IMR-90 (cell line): ENCODE results near the gene BANP. TPM values are rescaled to one million over a fixed set of nuclear protein-coding genes. Genes with fewer than 3 reads are reported as not detected.

Experiments used
- ATAC-seq: fragments of 200-7000 bp; cut with Tn5 transposase; 2 replicates; pipeline ENCODE4 v1.9.1; 2020; ENCODE audit warnings: low read depth, mild to moderate bottlenecking, moderate library complexity
- BruUV-seq: library from RNA; stranded (reverse); fragments of 400-500 nt; replicated peaks from 2 replicates; lab custom pipeline; 2021; lab: Mats Ljungman, UMichigan
- CTCF ChIA-PET: fragments of 300-600 bp; formaldehyde crosslinking; extraction: SDS; loops from one replicate; lab custom pipeline; 2021; ENCODE audit warnings: antibody characterized with exemption; lab: Yijun Ruan, JAX
- POLR2A ChIA-PET: fragments of 300-600 bp; sonication (Branson Sonifier 250); formaldehyde crosslinking; loops from one replicate; lab custom pipeline; 2022; ENCODE audit warnings: antibody characterized with exemption; ENCODE audit not compliant: unreplicated experiment; lab: Charles Lee
- DNase-seq: peaks from one replicate; pipeline ENCODE4 v3.0.0; 2013
- H2AFZ ChIP-seq: replicated peaks from 2 replicates; pipeline ENCODE3; 2013; ENCODE audit warnings: low read length, mild to moderate bottlenecking; ENCODE audit not compliant: poor library complexity
- H2AK5ac ChIP-seq: 2 replicates; pipeline ENCODE4 v1.6.1; 2013; ENCODE audit warnings: low read depth, low read length, inconsistent platforms
- H2AK9ac ChIP-seq: replicated peaks from 2 replicates; pipeline ENCODE3; 2013; ENCODE audit warnings: mild to moderate bottlenecking, low read depth, low read length, moderate library complexity; ENCODE audit not compliant: poor library complexity
- H2BK120ac ChIP-seq: 2 replicates; pipeline ENCODE4 v1.6.1; 2013; ENCODE audit warnings: low read depth, low read length, inconsistent platforms
- H2BK15ac ChIP-seq: 3 replicates; pipeline ENCODE4 v1.6.1; 2013; ENCODE audit warnings: low read depth, low read length, inconsistent platforms
- H2BK20ac ChIP-seq: 2 replicates; pipeline ENCODE4 v1.6.1; 2013; ENCODE audit warnings: low read depth, mild to moderate bottlenecking, inconsistent platforms, low read length, moderate library complexity
- H2BK5ac ChIP-seq: 2 replicates; pipeline ENCODE4 v1.6.1; 2013; ENCODE audit warnings: mild to moderate bottlenecking, low read depth, low read length, inconsistent platforms; ENCODE audit not compliant: poor library complexity, severe bottlenecking
- H3K14ac ChIP-seq: replicated peaks from 2 replicates; pipeline ENCODE4 v1.6.1; 2013; ENCODE audit warnings: low read depth, low read length, inconsistent platforms
- H3K18ac ChIP-seq: 2 replicates; pipeline ENCODE4 v1.6.1; 2013; ENCODE audit warnings: low read depth, low read length, control low read depth
- H3K23ac ChIP-seq: 2 replicates; pipeline ENCODE4 v1.6.1; 2013; ENCODE audit warnings: low read depth, low read length, inconsistent platforms
- H3K27ac ChIP-seq: 2 replicates; pipeline ENCODE4 v1.5.1; 2013; ENCODE audit warnings: mild to moderate bottlenecking, control low read depth, low read length; ENCODE audit not compliant: insufficient read depth
- H3K27me3 ChIP-seq: 2 replicates; pipeline ENCODE4 v1.6.1; 2013; ENCODE audit warnings: low read length; ENCODE audit not compliant: control insufficient read depth, insufficient read depth
- H3K36me3 ChIP-seq: 2 replicates; pipeline ENCODE4 v1.6.1; 2013; ENCODE audit warnings: low read length, mixed read lengths; ENCODE audit not compliant: control insufficient read depth, insufficient read depth
- H3K4ac ChIP-seq: 2 replicates; pipeline ENCODE4 v1.6.1; 2013; ENCODE audit warnings: low read depth, low read length, inconsistent platforms
- H3K4me1 ChIP-seq: 2 replicates; pipeline ENCODE4 v1.6.1; 2013; ENCODE audit warnings: low read length, mixed read lengths; ENCODE audit not compliant: control insufficient read depth, insufficient read depth
- H3K4me2 ChIP-seq: 2 replicates; pipeline ENCODE4 v1.6.1; 2013; ENCODE audit warnings: low read depth, mild to moderate bottlenecking, control low read depth, low read length, moderate library complexity
- H3K4me3 ChIP-seq: 2 replicates; pipeline ENCODE4 v1.5.1; 2013; ENCODE audit warnings: low read depth, mild to moderate bottlenecking, control low read depth, low read length, moderate library complexity; ENCODE audit not compliant: insufficient read depth
- H3K56ac ChIP-seq: 2 replicates; pipeline ENCODE4 v1.6.1; 2013; ENCODE audit warnings: low read length, inconsistent platforms; ENCODE audit not compliant: insufficient read depth; ENCODE audit errors: extremely low read depth
- H3K79me1 ChIP-seq, 2 experiments: 2 replicates each; pipeline ENCODE4 v1.6.1; 2013; ENCODE audit warnings: low read length in 2 of 2, inconsistent platforms in 1 of 2, low read depth in 1 of 2
- H3K9ac ChIP-seq: 2 replicates; pipeline ENCODE4 v1.6.1; 2013; ENCODE audit warnings: low read depth, low read length, control low read depth
- H3K9me1 ChIP-seq: 2 replicates; pipeline ENCODE4 v1.6.1; 2013; ENCODE audit warnings: low read length, inconsistent platforms; ENCODE audit not compliant: insufficient read depth
- H3K9me3 ChIP-seq: 2 replicates; pipeline ENCODE4 v1.6.1; 2013; ENCODE audit warnings: low read length; ENCODE audit not compliant: control insufficient read depth, insufficient read depth
- H4K20me1 ChIP-seq: 2 replicates; pipeline ENCODE4 v1.6.1; 2013; ENCODE audit warnings: low read length, inconsistent platforms; ENCODE audit not compliant: insufficient read depth
- H4K5ac ChIP-seq: 2 replicates; pipeline ENCODE4 v1.6.1; 2013; ENCODE audit warnings: mild to moderate bottlenecking, low read depth, low read length, control low read depth
- H4K8ac ChIP-seq, 2 experiments: 2 replicates each; pipeline ENCODE4 v1.6.1; 2013; ENCODE audit warnings: low read depth in 2 of 2, low read length in 2 of 2, control low read depth in 1 of 2, inconsistent platforms in 1 of 2
- H4K91ac ChIP-seq: 2 replicates; pipeline ENCODE4 v1.6.1; 2013; ENCODE audit warnings: low read depth, low read length, inconsistent platforms; ENCODE audit not compliant: insufficient read depth
- BHLHE40 ChIP-seq: fragments of 150-350 bp; IDR thresholded peaks from 2 replicates; pipeline ENCODE4 v1.6.1; 2016; ENCODE audit warnings: mild to moderate bottlenecking, low read depth, low read length
- CEBPB ChIP-seq: IDR thresholded peaks from 2 replicates; pipeline ENCODE4 v1.6.1; 2012; ENCODE audit warnings: low read depth, low read length, improper control_type of control experiment
- CHD1 ChIP-seq: IDR thresholded peaks from 2 replicates; pipeline ENCODE4 v1.6.1; 2012; ENCODE audit warnings: low read depth, low read length, improper control_type of control experiment
- FOS ChIP-seq: fragments of 150-350 bp; IDR thresholded peaks from 2 replicates; pipeline ENCODE4 v1.6.1; 2016; ENCODE audit warnings: low read depth, low read length
- MAFK ChIP-seq: IDR thresholded peaks from 2 replicates; pipeline ENCODE4 v1.6.1; 2012; ENCODE audit warnings: low read depth, low read length, improper control_type of control experiment
- MAZ ChIP-seq: IDR thresholded peaks from 2 replicates; pipeline ENCODE4 v1.6.1; 2012; ENCODE audit warnings: low read depth, mild to moderate bottlenecking, low read length, improper control_type of control experiment, moderate library complexity, borderline replicate concordance
- MXI1 ChIP-seq: IDR thresholded peaks from 2 replicates; pipeline ENCODE4 v1.6.1; 2012; ENCODE audit warnings: low read depth, mild to moderate bottlenecking, low read length, moderate library complexity, borderline replicate concordance
- NFE2L2 ChIP-seq: fragments of 150-350 bp; IDR thresholded peaks from 2 replicates; pipeline ENCODE4 v1.6.1; 2016; ENCODE audit warnings: low read depth, mild to moderate bottlenecking, low read length
- POLR2A ChIP-seq: IDR thresholded peaks from 2 replicates; pipeline ENCODE4 v1.6.1; 2012; ENCODE audit warnings: mild to moderate bottlenecking, low read depth, low read length
- RCOR1 ChIP-seq: IDR thresholded peaks from 2 replicates; pipeline ENCODE4 v1.6.1; 2012; ENCODE audit warnings: mild to moderate bottlenecking, low read length, improper control_type of control experiment; ENCODE audit not compliant: insufficient replicate concordance
- RFX5 ChIP-seq: IDR thresholded peaks from 2 replicates; pipeline ENCODE4 v1.8.0; 2012; ENCODE audit warnings: low read depth, mild to moderate bottlenecking, low read length, moderate library complexity
- SMC3 ChIP-seq: fragments of 150-350 bp; IDR thresholded peaks from 2 replicates; pipeline ENCODE4 v1.6.1; 2016; ENCODE audit warnings: low read depth, mild to moderate bottlenecking, antibody characterized with exemption, low read length, moderate library complexity
- WGBS, 2 experiments: methylation state at CpG; one replicate each; pipeline versions ENCODE4 v1.1.5 to v1.1.7; 2013; ENCODE audit warnings: missing lambda C conversion rate in 2 of 2; ENCODE audit not compliant: insufficient read length in 1 of 2; ENCODE audit errors: extremely low coverage in 2 of 2; 5-methylcytosine and 5-hydroxymethylcytosine counted together
- dilution Hi-C: fragments of 300-500 bp; cut with HindIII; formaldehyde crosslinking; loops from one replicate; pipeline ENCODE4 v1.14.3; 2018; ENCODE audit warnings: low sequenced_read_pairs; ENCODE audit not compliant: unreplicated experiment
- in situ Hi-C: fragments of 300-500 bp; cut with MboI; formaldehyde crosslinking; loops from 3 replicates; pipeline ENCODE4 v1.14.3; 2019; ENCODE audit warnings: low sequenced_read_pairs, inconsistent platforms, mixed read lengths
- intact Hi-C: fragments of 100-400 bp; cut with micrococcal nuclease; formaldehyde crosslinking; loops from 2 replicates; pipeline ENCODE4 v1.10.0; 2022
- polyA plus RNA-seq, 3 experiments: library from polyadenylated mRNA; depleted of rRNA; stranded (reverse); fragments of >200 nt; gene quantifications; 2 replicates each; pipeline ENCODE4 v1.2.3, GENCODE V29; 2012; ENCODE audit warnings: low replicate concordance in 1 of 3
- total RNA-seq: library from RNA; depleted of rRNA; stranded (reverse); fragments of >200 nt; gene quantifications from 2 replicates; pipeline ENCODE4 v1.2.3, GENCODE V29; 2012
- TF ChIP-seq, protein P1 (sequence below): fragments of 150-350 bp; IDR thresholded peaks from 2 replicates; pipeline ENCODE4 v1.6.1; 2016; ENCODE audit warnings: low read depth, mild to moderate bottlenecking, low read length, moderate library complexity, borderline replicate concordance
- TF ChIP-seq, protein P2 (sequence below): fragments of 150-350 bp; IDR thresholded peaks from 2 replicates; pipeline ENCODE4 v1.6.1; 2017; ENCODE audit warnings: mild to moderate bottlenecking, antibody characterized with exemption, low read length, low read depth

The BANP gene
- total and polyA plus RNA-seq, 2 of the 4 experiments (the other 2 are of a cell fraction), result 17.4 to 17.9 TPM

DNA sequence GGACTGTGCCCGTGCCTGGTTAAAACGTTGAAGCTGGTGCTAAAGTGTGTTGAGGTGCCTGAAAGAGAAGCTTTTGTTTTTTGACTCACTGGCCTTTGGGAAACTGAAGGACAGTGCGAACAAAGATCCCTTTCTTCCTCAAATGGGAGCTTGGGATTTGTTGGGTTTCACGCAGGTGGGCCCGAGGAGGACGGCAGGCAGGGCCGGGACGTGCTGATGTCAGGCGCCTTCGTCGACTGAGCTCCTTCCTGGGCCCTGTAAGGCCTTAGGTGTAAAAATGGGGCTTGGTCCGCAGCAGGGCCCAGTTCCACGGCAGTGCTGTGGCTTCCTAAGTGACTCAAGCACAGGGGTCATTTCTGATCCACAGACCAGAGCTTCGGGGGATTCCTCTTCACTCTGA, 106.9 kb downstream of the BANP start:
- Histone ChIP-seq H3K27me3 (no peaks in the 10 kb centered on the region), H4K8ac (no peak overlapping the region), H2AFZ (no peak overlapping the region), H3K27ac (no peak overlapping the region), H3K9me3 (no peaks in the 10 kb centered on the region), H2AK5ac (no peak overlapping the region), H2BK15ac (no peak overlapping the region), H3K4ac (no peak overlapping the region), H2AK9ac (no peak overlapping the region), H3K18ac (no peak overlapping the region), H3K56ac (no peak overlapping the region), H3K14ac (no peak overlapping the region), H3K9me1 (peaks cover 12% of the 10 kb centered on the region), H2BK5ac (no peak overlapping the region), H4K5ac (no peak overlapping the region), H2BK20ac (no peak overlapping the region), H2BK120ac (no peak overlapping the region), H3K4me3 (no peak overlapping the region), H4K20me1 (no peaks in the 10 kb centered on the region), H3K9ac (no peak overlapping the region), H4K91ac (no peak overlapping the region), H3K79me1 (peaks cover 0 to 21% of the 10 kb centered on the region in 2 experiments; a peak in 2 of 4 replicates), H3K23ac (no peak overlapping the region), H3K36me3 (peaks cover 5% of the 10 kb centered on the region; the same call in 1 of the 2 replicates), H3K4me2 (no peak overlapping the region), H3K4me1 (peaks cover 12% of the 10 kb centered on the region)
- intact Hi-C loops, result no loop called here
- TF ChIP-seq FOS, result no peak
- no peak for TF ChIP-seq CEBPB
- TF ChIP-seq RCOR1, result no peak
- no peak for TF ChIP-seq MAFK
- TF ChIP-seq, protein P1, sequence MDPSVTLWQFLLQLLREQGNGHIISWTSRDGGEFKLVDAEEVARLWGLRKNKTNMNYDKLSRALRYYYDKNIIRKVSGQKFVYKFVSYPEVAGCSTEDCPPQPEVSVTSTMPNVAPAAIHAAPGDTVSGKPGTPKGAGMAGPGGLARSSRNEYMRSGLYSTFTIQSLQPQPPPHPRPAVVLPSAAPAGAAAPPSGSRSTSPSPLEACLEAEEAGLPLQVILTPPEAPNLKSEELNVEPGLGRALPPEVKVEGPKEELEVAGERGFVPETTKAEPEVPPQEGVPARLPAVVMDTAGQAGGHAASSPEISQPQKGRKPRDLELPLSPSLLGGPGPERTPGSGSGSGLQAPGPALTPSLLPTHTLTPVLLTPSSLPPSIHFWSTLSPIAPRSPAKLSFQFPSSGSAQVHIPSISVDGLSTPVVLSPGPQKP, result no peak
- TF ChIP-seq RFX5, result no peak
- TF ChIP-seq, protein P2, sequence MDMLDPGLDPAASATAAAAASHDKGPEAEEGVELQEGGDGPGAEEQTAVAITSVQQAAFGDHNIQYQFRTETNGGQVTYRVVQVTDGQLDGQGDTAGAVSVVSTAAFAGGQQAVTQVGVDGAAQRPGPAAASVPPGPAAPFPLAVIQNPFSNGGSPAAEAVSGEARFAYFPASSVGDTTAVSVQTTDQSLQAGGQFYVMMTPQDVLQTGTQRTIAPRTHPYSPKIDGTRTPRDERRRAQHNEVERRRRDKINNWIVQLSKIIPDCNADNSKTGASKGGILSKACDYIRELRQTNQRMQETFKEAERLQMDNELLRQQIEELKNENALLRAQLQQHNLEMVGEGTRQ, result no peak
- no peak for TF ChIP-seq BHLHE40
- TF ChIP-seq SMC3, result no peak
- TF ChIP-seq NFE2L2, result no peak
- no peak for TF ChIP-seq MXI1
- no peak for TF ChIP-seq MAZ
- no peak for TF ChIP-seq POLR2A
- TF ChIP-seq CHD1, result no peak
- WGBS, 2 experiments, result 97% methylated on average over 8 of the region's 14 CpGs; no CpG with 5 or more reads in 1 of the 2 experiments
- BruUV-seq, result no TSS peak
- CTCF ChIA-PET, result no interaction called here
- no peak for ATAC-seq
- in situ Hi-C loops, result no loop called here
- dilution Hi-C loops, result no loop called here
- DNase-seq, result no peak
- POLR2A ChIA-PET, result no interaction called here
